PC-9 (cell line): ENCODE results near the gene BRAF. TPM values are rescaled to one million over a fixed set of nuclear protein-coding genes. Genes with fewer than 3 reads are reported as not detected.
"Not testable (repeated sequence)": the region's sequence is repeated elsewhere in the genome, so short reads cannot be mapped to it uniquely, and the experiment has no call there.

Experiments
- BruUV-seq: library from RNA; stranded (reverse); fragments of 400-500 nt; replicated peaks from 2 replicates; lab custom pipeline; 2021; lab: Mats Ljungman, UMichigan
- CTCF ChIA-PET: fragments of 300-600 bp; sonication (Branson Sonifier 250); formaldehyde crosslinking; loops from one replicate; lab custom pipeline; 2022; ENCODE audit warnings: antibody characterized with exemption; lab: Charles Lee
- POLR2A ChIA-PET: fragments of 300-600 bp; sonication (Branson Sonifier 250); formaldehyde crosslinking; loops from one replicate; lab custom pipeline; 2022; ENCODE audit warnings: antibody characterized with exemption; ENCODE audit not compliant: unreplicated experiment; lab: Charles Lee
- DNase-seq, 2 experiments: peaks; one replicate each; pipeline versions ENCODE4 v3.0.0 to v3.0.0-alpha.2; 2015 to 2022; ENCODE audit warnings: mixed read lengths in 1 of 2
- H2AFZ ChIP-seq: fragments of 200-600 bp; sonication (generic); 2 replicates; pipeline ENCODE4 v1.8.1; 2017; ENCODE audit warnings: antibody characterized with exemption
- H3F3A ChIP-seq: fragments of 200-600 bp; sonication (generic); 2 replicates; pipeline ENCODE4 v1.8.1; 2017; ENCODE audit warnings: antibody characterized with exemption, mild to moderate bottlenecking, low read depth; ENCODE audit not compliant: insufficient read depth
- H3K27ac ChIP-seq: fragments of 200-600 bp; sonication (generic); 2 replicates; pipeline ENCODE4 v1.6.1; 2016; ENCODE audit warnings: mixed run types
- H3K27me3 ChIP-seq: fragments of 200-600 bp; sonication (generic); 2 replicates; pipeline ENCODE4 v1.6.1; 2016; ENCODE audit warnings: low read depth, mixed run types; ENCODE audit not compliant: insufficient read depth
- H3K36me3 ChIP-seq: fragments of 200-600 bp; sonication (generic); 2 replicates; pipeline ENCODE4 v1.6.1; 2016; ENCODE audit warnings: low read depth, mixed run types
- H3K4me1 ChIP-seq: fragments of 200-600 bp; sonication (generic); replicated peaks from 2 replicates; pipeline ENCODE4 v1.6.1; 2016; ENCODE audit warnings: mixed run types; ENCODE audit not compliant: insufficient read depth
- H3K4me2 ChIP-seq: fragments of 200-600 bp; sonication (generic); 2 replicates; pipeline ENCODE4 v1.6.1; 2017; ENCODE audit warnings: mixed run types
- H3K4me3 ChIP-seq: fragments of 200-600 bp; sonication (generic); 2 replicates; pipeline ENCODE4 v1.6.1; 2016; ENCODE audit warnings: mixed run types
- H3K79me2 ChIP-seq: fragments of 200-600 bp; sonication (generic); 2 replicates; pipeline ENCODE4 v1.6.1; 2017; ENCODE audit warnings: low read depth, mixed run types
- H3K9me2 ChIP-seq: fragments of 200-600 bp; sonication (generic); 2 replicates; pipeline ENCODE4 v1.8.1; 2017; ENCODE audit warnings: mild to moderate bottlenecking; ENCODE audit not compliant: insufficient read depth
- H3K9me3 ChIP-seq: fragments of 200-600 bp; sonication (generic); 2 replicates; pipeline ENCODE4 v1.8.1; 2016; ENCODE audit warnings: low read depth; ENCODE audit not compliant: insufficient read depth
- H4K20me1 ChIP-seq: fragments of 200-600 bp; sonication (generic); 2 replicates; pipeline ENCODE4 v1.8.1; 2017; ENCODE audit not compliant: insufficient read depth
- CTCF ChIP-seq: fragments of 200-600 bp; sonication (generic); conservative IDR thresholded peaks from 2 replicates; pipeline ENCODE4 v1.6.1; 2017; ENCODE audit warnings: mixed run types, antibody characterized with exemption, mild to moderate bottlenecking, moderate library complexity
- EZH2 ChIP-seq: fragments of 200-600 bp; sonication (generic); IDR thresholded peaks from 2 replicates; pipeline ENCODE4 v1.8.0; 2017; ENCODE audit warnings: antibody characterized with exemption, low read depth
- intact Hi-C: fragments of 100-400 bp; cut with micrococcal nuclease; formaldehyde crosslinking; loops from one replicate; pipeline ENCODE4 v1.10.0; 2022; ENCODE audit not compliant: unreplicated experiment
- total RNA-seq: library from RNA; stranded (reverse); gene quantifications from 2 replicates; pipeline ENCODE4 v1.2.3, GENCODE V29; 2021

BRAF gene
- total RNA-seq, 1 experiment from 2014 or later = 56.9 TPM

GRCh38 chr7:140885735-140886334 is 38.9 kb downstream of the BRAF start:
- H3K4me2 ChIP-seq = no peak overlapping the region
- H3K4me1 ChIP-seq = peaks cover 7% of the 10 kb centered on the region
- TF ChIP-seq CTCF (no peak), EZH2 (no peak)
- peaks cover 22% of the 10 kb centered on the region for H4K20me1 ChIP-seq
- H2AFZ ChIP-seq = no peak overlapping the region
- DNase-seq = no peak
- ChIA-PET POLR2A (no interaction called here), CTCF (no interaction called here)
- H3K27me3 ChIP-seq = no peaks in the 10 kb centered on the region
- H3K36me3 ChIP-seq = no peaks in the 10 kb centered on the region
- H3K4me3 ChIP-seq = no peak overlapping the region
- no peaks in the 10 kb centered on the region for H3K9me2 ChIP-seq
- no peaks in the 10 kb centered on the region for H3K9me3 ChIP-seq
- H3K79me2 ChIP-seq = peaks cover 74% of the 10 kb centered on the region
- no TSS peak for BruUV-seq
- intact Hi-C loops = loop anchor here (10.0 kb wide), 1 partner anchor 1651 kb away; the partner anchor contains the start of gene UBN2
- no peak overlapping the region for H3K27ac ChIP-seq
- peaks cover 6% of the 10 kb centered on the region; the same call in 1 of the 2 replicates for H3F3A ChIP-seq

- H3K36me3 ChIP-seq = no peaks in the 10 kb centered on the region
- H4K20me1 ChIP-seq = peaks cover 18% of the 10 kb centered on the region; the same call in 1 of the 2 replicates
- peaks cover 6% of the 10 kb centered on the region; the same call in 1 of the 2 replicates for H3F3A ChIP-seq
- intact Hi-C loops = loop anchor here (10.0 kb wide), 1 partner anchor 1649 kb away; the partner anchor contains the start of gene UBN2
- H3K9me2 ChIP-seq = no peaks in the 10 kb centered on the region
- peaks cover 64% of the 10 kb centered on the region for H3K79me2 ChIP-seq
- no peak overlapping the region for H2AFZ ChIP-seq
- no peak overlapping the region for H3K4me3 ChIP-seq
- no TSS peak for BruUV-seq
- no peak for DNase-seq
- H3K27me3 ChIP-seq = no peaks in the 10 kb centered on the region
- peaks cover 5% of the 10 kb centered on the region for H3K4me1 ChIP-seq
- POLR2A ChIA-PET = no interaction called here
- no peaks in the 10 kb centered on the region for H3K9me3 ChIP-seq
- no peak overlapping the region for H3K4me2 ChIP-seq
- TF ChIP-seq CTCF (no peak), EZH2 (no peak)
- H3K27ac ChIP-seq = no peak overlapping the region
- CTCF ChIA-PET = no interaction called here
These were observed 41.4 kb downstream of the BRAF start for GRCh38 chr7:140883378-140883777.

- H3K27me3 ChIP-seq, H3K4me3 ChIP-seq, H3F3A ChIP-seq, CTCF ChIA-PET, H2AFZ ChIP-seq, H3K9me3 ChIP-seq, H3K27ac ChIP-seq, H3K4me2 ChIP-seq, BruUV-seq, H3K9me2 ChIP-seq, H3K36me3 ChIP-seq, POLR2A ChIA-PET, DNase-seq, H3K4me1 ChIP-seq: not testable (repeated sequence)
- peaks cover 22% of the 10 kb centered on the region; the same call in 1 of the 2 replicates for H4K20me1 ChIP-seq
- intact Hi-C loops = loop anchor here (10.0 kb wide), 1 partner anchor 1648 kb away; the partner anchor contains the start of gene UBN2
- peaks cover 64% of the 10 kb centered on the region for H3K79me2 ChIP-seq
These were observed 41.9 kb downstream of the BRAF start for GRCh38 chr7:140882834-140883233.
